ENCODE data around the gene TRAF7. TPM values are rescaled to one million over a fixed set of nuclear protein-coding genes. Genes with fewer than 3 reads are reported as not detected.

The TRAF7 gene
- total RNA-seq, 1 donor, result 64.3 TPM

- H3K4me3 ChIP-seq (ENCODE audit: low read depth, low read length), result no peak overlapping the region
- TF ChIP-seq CTCF (IDR thresholded peaks at IDR 0.05; ENCODE audit: insufficient read depth, low read length), result no peak
- DNase-seq (ENCODE audit: low read depth), result no peak
These were observed 35.8 kb downstream of the TRAF7 start for GRCh38 chr16:2191446-2191706.

GRCh38 chr16:2194166-2194834 lies 38.7 kb downstream of the TRAF7 start:
- no peak overlapping the region for H3K4me3 ChIP-seq (ENCODE audit: low read depth, low read length)
- no peak for TF ChIP-seq CTCF (IDR thresholded peaks at IDR 0.05; ENCODE audit: insufficient read depth, low read length)
- peak; percentile 43 for DNase-seq (ENCODE audit: low read depth)

- TF ChIP-seq CTCF (IDR thresholded peaks at IDR 0.05; ENCODE audit: insufficient read depth, low read length), result peak; percentile 24
These were observed 39.3 kb downstream of the TRAF7 start for GRCh38 chr16:2194852-2195321.

GRCh38 chr16:2195322-2196161 lies 40.0 kb downstream of the TRAF7 start:
- DNase-seq (ENCODE audit: low read depth), result no peak
- peak overlapping the region; percentile 13 for H3K4me3 ChIP-seq (ENCODE audit: low read depth, low read length)
- TF ChIP-seq CTCF (IDR thresholded peaks at IDR 0.05; ENCODE audit: insufficient read depth, low read length), result no peak

More at GRCh38 chr16:2194852-2195321, 39.3 kb downstream of the TRAF7 start:
- DNase-seq (ENCODE audit: low read depth), result peak; percentile 42
- H3K4me3 ChIP-seq (ENCODE audit: low read depth, low read length), result no peak overlapping the region

GRCh38 chr16:2196162-2196980 lies 40.8 kb downstream of the TRAF7 start, which contains the start of gene CASKIN1:
Gene CASKIN1 (minus strand): TSS chr16:2196605. CDS start chr16:2196432, 173 bp downstream.
- no peak for DNase-seq (ENCODE audit: low read depth)
- no peak for TF ChIP-seq CTCF (IDR thresholded peaks at IDR 0.05; ENCODE audit: insufficient read depth, low read length)
- peak within 1 kb of the TSS; percentile 46 for H3K4me3 ChIP-seq (ENCODE audit: low read depth, low read length)

GRCh38 chr16:2196981-2197511 lies 41.5 kb downstream of the TRAF7 start:
- no peak for TF ChIP-seq CTCF (IDR thresholded peaks at IDR 0.05; ENCODE audit: insufficient read depth, low read length)
- H3K4me3 ChIP-seq (ENCODE audit: low read depth, low read length), result no peak overlapping the region
- no peak for DNase-seq (ENCODE audit: low read depth)
